Coronary artery (tissue), 2 donors: ENCODE results near the gene SRCIN1.
"Not testable (repeated sequence)": the region's sequence is repeated elsewhere in the genome, so short reads cannot be mapped to it uniquely, and the experiment has no call there.

ENCODE experiments used
- DNase-seq: peaks from one replicate; pipeline ENCODE4 v3.0.0-alpha.2; 2017; ENCODE audit warnings: low spot score
- H3K27ac ChIP-seq, 2 donors: fragments of 200-600 bp; sonication (generic); one replicate each; pipeline ENCODE4 v1.5.1; 2016 to 2019
- H3K4me3 ChIP-seq: fragments of 200-600 bp; sonication (generic); 2 replicates; pipeline ENCODE4 v1.5.1; 2016; ENCODE audit warnings: mild to moderate bottlenecking, moderate library complexity
- CTCF ChIP-seq: fragments of 200-600 bp; sonication (generic); IDR thresholded peaks from one replicate; pipeline ENCODE4 v1.5.1; 2019; ENCODE audit warnings: antibody characterized with exemption

SRCIN1 gene

GRCh38 chr17:38485146-38485468, 120.6 kb downstream of the SRCIN1 start:
- H3K4me3 ChIP-seq: no peak overlapping the region
- no peak for TF ChIP-seq CTCF
- H3K27ac ChIP-seq: peak overlapping the region; percentile 38 to 91
- no peak for DNase-seq

GRCh38 chr17:38484242-38485145, 121.3 kb downstream of the SRCIN1 start:
- H3K4me3 ChIP-seq: not testable (repeated sequence)
- peak; percentile 85 for DNase-seq
- H3K27ac ChIP-seq: peak overlapping the region; percentile 61 to 91
- TF ChIP-seq CTCF: peak; percentile 86

GRCh38 chr17:38482700-38483043, 123.1 kb downstream of the SRCIN1 start:
- not testable (repeated sequence) for H3K4me3 ChIP-seq, DNase-seq
- H3K27ac ChIP-seq: peak overlapping the region in 1 of 2 donors; percentile 91

- not testable (repeated sequence) for H3K4me3 ChIP-seq, DNase-seq
- peak overlapping the region in 1 of 2 donors; percentile 37 for H3K27ac ChIP-seq
Measured at GRCh38 chr17:38482039-38482699, 123.6 kb downstream of the SRCIN1 start.
